Mesothelial cell of epicardium (in vitro differentiated cells): ENCODE results near the gene CEP192. TPM values are rescaled to one million over a fixed set of nuclear protein-coding genes. Genes with fewer than 3 reads are reported as not detected.

ENCODE experiments used
- DNase-seq, 2 experiments: peaks; one replicate each; pipeline ENCODE4 v3.0.0; 2021; ENCODE audit warnings: low spot score in 2 of 2; ENCODE audit not compliant: unreplicated experiment in 2 of 2
- H3K27ac Mint-ChIP-seq: 2 replicates; pipeline ENCODE4 v1.8.0; 2021; ENCODE audit warnings: mixed read lengths
- H3K27me3 Mint-ChIP-seq: 2 replicates; pipeline ENCODE4 v1.8.0; 2021; ENCODE audit warnings: low read depth, mixed read lengths
- H3K36me3 Mint-ChIP-seq: 2 replicates; pipeline ENCODE4 v1.8.0; 2021; ENCODE audit warnings: mixed read lengths
- H3K4me1 Mint-ChIP-seq: 2 replicates; pipeline ENCODE4 v1.8.0; 2021; ENCODE audit warnings: mixed read lengths
- H3K4me3 Mint-ChIP-seq: 2 replicates; pipeline ENCODE4 v1.8.0; 2021; ENCODE audit warnings: mild to moderate bottlenecking, moderate library complexity, mixed read lengths
- H3K9me3 Mint-ChIP-seq: 2 replicates; pipeline ENCODE4 v1.8.0; 2021; ENCODE audit warnings: mixed read lengths
- CTCF ChIP-seq: fragments of 200-600 bp; sonication (generic); IDR thresholded peaks from one replicate; pipeline ENCODE4 v1.5.0; 2021; ENCODE audit warnings: antibody characterized with exemption; ENCODE audit not compliant: unreplicated experiment
- total RNA-seq: library from RNA; stranded (reverse); gene quantifications from 3 replicates; pipeline ENCODE4 v1.2.1, GENCODE V29; 2021

Gene CEP192
- total RNA-seq, 1 donor from 2014 or later = 34.6 TPM

GRCh38 chr18:13035249-13035914, 44.2 kb downstream of the CEP192 start:
- Mint-ChIP-seq H3K9me3 (no peaks in the 10 kb centered on the region), H3K4me3 (no peak overlapping the region), H3K36me3 (peaks cover 36% of the 10 kb centered on the region), H3K27me3 (no peaks in the 10 kb centered on the region), H3K4me1 (no peaks in the 10 kb centered on the region), H3K27ac (no peak overlapping the region)
- no peak for TF ChIP-seq CTCF
- DNase-seq = no peak

GRCh38 chr18:13036622-13037320, 45.6 kb downstream of the CEP192 start:
- Mint-ChIP-seq H3K27me3 (no peaks in the 10 kb centered on the region), H3K9me3 (peaks cover 2% of the 10 kb centered on the region), H3K4me3 (no peak overlapping the region), H3K4me1 (no peaks in the 10 kb centered on the region), H3K36me3 (peaks cover 31% of the 10 kb centered on the region), H3K27ac (no peak overlapping the region)
- no peak for TF ChIP-seq CTCF
- no peak for DNase-seq

- no peak for DNase-seq
- TF ChIP-seq CTCF = no peak
- no peaks in the 10 kb centered on the region for H3K4me1 Mint-ChIP-seq
- H3K9me3 Mint-ChIP-seq = peaks cover 9% of the 10 kb centered on the region
- no peaks in the 10 kb centered on the region for H3K27me3 Mint-ChIP-seq
- H3K27ac Mint-ChIP-seq = no peak overlapping the region
- peaks cover 42% of the 10 kb centered on the region for H3K36me3 Mint-ChIP-seq
- H3K4me3 Mint-ChIP-seq = no peak overlapping the region
These were observed 48.6 kb downstream of the CEP192 start for GRCh38 chr18:13039806-13040205.

- Mint-ChIP-seq H3K4me1 (peaks cover 7% of the 10 kb centered on the region), H3K27me3 (no peaks in the 10 kb centered on the region), H3K9me3 (peaks cover 9% of the 10 kb centered on the region), H3K36me3 (peaks cover 44% of the 10 kb centered on the region), H3K27ac (no peak overlapping the region), H3K4me3 (no peak overlapping the region)
- TF ChIP-seq CTCF = no peak
- no peak for DNase-seq
These were observed 51.9 kb downstream of the CEP192 start for GRCh38 chr18:13043066-13043465.

GRCh38 chr18:13048061-13048595, 57.0 kb downstream of the CEP192 start:
- no peak overlapping the region for H3K4me3 Mint-ChIP-seq
- no peaks in the 10 kb centered on the region for H3K27me3 Mint-ChIP-seq
- no peak for DNase-seq
- H3K9me3 Mint-ChIP-seq = no peaks in the 10 kb centered on the region
- peaks cover 7% of the 10 kb centered on the region for H3K4me1 Mint-ChIP-seq
- no peak for TF ChIP-seq CTCF
- peaks cover 45% of the 10 kb centered on the region for H3K36me3 Mint-ChIP-seq
- no peak overlapping the region for H3K27ac Mint-ChIP-seq
